Vagina (tissue), 2 donors: Measurements from ENCODE around the gene PMEPA1.

Experiments used
- POLR2A ChIP-seq, 2 donors: fragments of 450-650 bp; IDR thresholded peaks; one replicate each; pipeline ENCODE4 v1.6.1; 2017; ENCODE audit warnings: antibody characterized with exemption in 2 of 2, mild to moderate bottlenecking in 2 of 2, moderate library complexity in 2 of 2
- POLR2AphosphoS5 ChIP-seq, 2 donors: sonication (generic); formaldehyde crosslinking; IDR thresholded peaks; one replicate each; pipeline ENCODE4 v1.9.0; 2017; ENCODE audit warnings: antibody characterized with exemption in 2 of 2, mild to moderate bottlenecking in 2 of 2, low read depth in 1 of 2; ENCODE audit not compliant: insufficient read depth in 1 of 2
- TF ChIP-seq, protein P1 (sequence below), 3 experiments: fragments of 450-650 bp in 2 of 3; fragments of 200-600 bp in 1 of 3; sonication (generic) in 1 of 3; IDR thresholded peaks; one replicate each; pipeline ENCODE4 v1.5.1; 2017 to 2019; ENCODE audit warnings: antibody characterized with exemption in 3 of 3, mild to moderate bottlenecking in 2 of 3, moderate library complexity in 2 of 3

DNA sequence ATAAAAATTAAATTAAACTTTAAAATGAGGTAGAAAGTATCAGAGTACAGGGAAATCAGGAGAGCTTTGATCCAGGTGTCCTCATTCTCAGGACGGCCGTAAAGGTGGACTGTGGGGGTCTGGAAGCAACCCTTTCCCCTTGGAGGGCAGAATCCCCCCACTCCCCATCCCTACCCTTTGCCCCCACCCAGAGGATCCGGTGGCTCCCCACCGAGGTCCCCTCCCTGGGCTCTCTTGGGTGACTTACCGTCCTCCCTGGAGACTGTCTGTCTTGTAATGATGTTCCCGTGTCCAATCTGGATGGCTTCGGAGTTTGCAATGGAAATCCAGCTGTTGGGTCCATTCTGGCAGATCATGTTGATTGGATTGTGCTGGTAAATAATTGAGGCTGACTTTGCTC lies 96.9 kb downstream of the PMEPA1 start:
- TF ChIP-seq, protein P1, sequence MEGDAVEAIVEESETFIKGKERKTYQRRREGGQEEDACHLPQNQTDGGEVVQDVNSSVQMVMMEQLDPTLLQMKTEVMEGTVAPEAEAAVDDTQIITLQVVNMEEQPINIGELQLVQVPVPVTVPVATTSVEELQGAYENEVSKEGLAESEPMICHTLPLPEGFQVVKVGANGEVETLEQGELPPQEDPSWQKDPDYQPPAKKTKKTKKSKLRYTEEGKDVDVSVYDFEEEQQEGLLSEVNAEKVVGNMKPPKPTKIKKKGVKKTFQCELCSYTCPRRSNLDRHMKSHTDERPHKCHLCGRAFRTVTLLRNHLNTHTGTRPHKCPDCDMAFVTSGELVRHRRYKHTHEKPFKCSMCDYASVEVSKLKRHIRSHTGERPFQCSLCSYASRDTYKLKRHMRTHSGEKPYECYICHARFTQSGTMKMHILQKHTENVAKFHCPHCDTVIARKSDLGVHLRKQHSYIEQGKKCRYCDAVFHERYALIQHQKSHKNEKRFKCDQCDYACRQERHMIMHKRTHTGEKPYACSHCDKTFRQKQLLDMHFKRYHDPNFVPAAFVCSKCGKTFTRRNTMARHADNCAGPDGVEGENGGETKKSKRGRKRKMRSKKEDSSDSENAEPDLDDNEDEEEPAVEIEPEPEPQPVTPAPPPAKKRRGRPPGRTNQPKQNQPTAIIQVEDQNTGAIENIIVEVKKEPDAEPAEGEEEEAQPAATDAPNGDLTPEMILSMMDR (IDR thresholded peaks at IDR 0.05) = no peak
- TF ChIP-seq POLR2A (IDR thresholded peaks at IDR 0.05) = no peak
- no peak for TF ChIP-seq POLR2AphosphoS5 (IDR thresholded peaks at IDR 0.05; ENCODE audit: insufficient read depth in 1 of 2, low read depth in 1 of 2)
